ENCODE data around the gene GRPEL1.
A peak's percentile ranks its signal among the peaks of the same experiment; 100 is the strongest.

GRPEL1 gene

DNA sequence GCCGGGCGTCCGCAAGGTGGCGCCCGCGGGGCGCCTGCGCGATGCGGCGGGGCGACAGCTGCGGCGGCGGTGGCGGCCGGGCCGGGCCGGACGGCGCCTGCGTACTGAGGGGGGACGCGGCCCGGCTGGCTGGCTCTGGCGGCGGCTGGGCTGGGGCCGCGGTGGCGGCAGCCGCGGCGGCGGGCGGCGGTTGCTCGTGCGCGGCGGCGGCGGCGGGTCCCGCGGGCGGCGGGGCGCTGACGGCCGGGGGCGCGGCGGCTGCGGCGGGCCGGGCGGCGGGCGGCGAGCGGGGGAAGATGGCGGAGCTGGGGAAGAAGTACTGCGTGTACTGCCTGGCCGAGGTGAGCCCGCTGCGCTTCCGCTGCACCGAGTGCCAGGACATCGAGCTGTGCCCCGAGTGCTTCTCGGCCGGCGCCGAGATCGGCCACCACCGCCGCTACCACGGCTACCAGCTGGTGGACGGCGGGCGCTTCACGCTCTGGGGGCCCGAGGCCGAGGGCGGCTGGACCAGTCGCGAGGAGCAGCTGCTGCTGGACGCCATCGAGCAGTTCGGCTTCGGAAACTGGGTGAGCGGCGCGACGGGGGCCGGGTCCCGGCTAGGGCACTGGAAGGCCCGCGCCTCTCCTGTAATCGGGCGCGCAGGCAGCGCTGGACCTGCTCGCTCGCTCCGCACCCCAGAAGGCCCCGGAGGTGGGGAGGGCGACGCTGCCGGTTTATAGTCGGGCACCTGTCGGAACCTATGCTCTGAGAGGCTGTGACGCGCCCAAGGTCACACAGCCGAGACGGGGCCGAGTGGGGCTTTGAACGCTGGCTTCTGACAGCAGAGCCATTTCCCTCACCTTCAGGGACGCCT lies 24.4 kb downstream of the GRPEL1 start, which contains the start of gene TADA2B:
TSS of gene TADA2B (plus strand) at position 89 of the 853 bp plus-strand sequence. CDS start at position 297, 208 bp downstream.
- DNase-seq, result peak; percentile 85

GRCh38 chr4:7042503-7043283 lies 25.2 kb downstream of the GRPEL1 start:
- peak; percentile 97 for DNase-seq

GRCh38 chr4:7041801-7042502 lies 25.9 kb downstream of the GRPEL1 start:
- no peak for DNase-seq

DNA sequence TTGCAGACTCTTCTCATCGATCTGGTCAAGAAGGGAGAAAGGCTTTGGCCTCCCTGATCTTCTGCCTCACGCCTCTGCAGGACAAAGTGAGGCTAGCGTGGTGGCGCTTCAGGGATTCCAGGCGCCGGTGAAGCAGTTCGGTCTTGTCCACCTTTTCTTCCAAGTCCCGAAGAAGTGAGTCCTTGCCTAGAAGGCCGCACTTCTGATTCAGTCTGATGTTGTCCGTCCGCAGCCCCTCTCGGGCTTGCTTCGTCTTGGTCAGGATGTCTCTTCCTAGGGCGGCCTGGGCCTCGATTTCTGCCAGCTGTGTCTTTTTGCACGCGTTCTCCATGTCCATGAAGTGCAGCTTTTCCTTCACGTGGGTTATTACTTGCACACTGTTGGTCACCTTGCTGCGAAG lies 26.6 kb downstream of the GRPEL1 start:
- DNase-seq, result no peak

- DNase-seq, result no peak
Measured at GRCh38 chr4:7040765-7041164, 27.1 kb downstream of the GRPEL1 start.

DNA sequence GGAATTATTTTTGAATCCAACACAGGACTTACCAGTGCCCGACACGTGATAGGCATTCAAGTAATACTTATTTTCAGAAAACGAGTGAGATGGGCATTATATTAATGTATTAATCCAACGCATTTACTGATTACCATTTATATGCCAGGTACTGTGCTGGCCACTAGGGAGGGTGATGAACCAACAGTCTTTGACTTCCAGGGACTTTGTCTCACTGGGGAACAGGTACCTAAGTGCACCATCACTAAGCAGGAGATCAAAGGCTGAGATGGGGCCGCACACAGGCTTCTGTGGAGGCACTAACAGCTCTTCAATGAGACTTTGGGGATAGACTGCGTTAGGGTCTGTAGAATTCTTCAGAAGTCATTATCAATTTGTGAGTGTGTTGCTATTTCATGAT lies 30.4 kb downstream of the GRPEL1 start:
- no peak for DNase-seq

- DNase-seq, result no peak
Measured at GRCh38 chr4:7034262-7035081, 33.4 kb downstream of the GRPEL1 start.

- DNase-seq, result no peak
Measured at GRCh38 chr4:7032596-7032995, 35.3 kb downstream of the GRPEL1 start.

DNA sequence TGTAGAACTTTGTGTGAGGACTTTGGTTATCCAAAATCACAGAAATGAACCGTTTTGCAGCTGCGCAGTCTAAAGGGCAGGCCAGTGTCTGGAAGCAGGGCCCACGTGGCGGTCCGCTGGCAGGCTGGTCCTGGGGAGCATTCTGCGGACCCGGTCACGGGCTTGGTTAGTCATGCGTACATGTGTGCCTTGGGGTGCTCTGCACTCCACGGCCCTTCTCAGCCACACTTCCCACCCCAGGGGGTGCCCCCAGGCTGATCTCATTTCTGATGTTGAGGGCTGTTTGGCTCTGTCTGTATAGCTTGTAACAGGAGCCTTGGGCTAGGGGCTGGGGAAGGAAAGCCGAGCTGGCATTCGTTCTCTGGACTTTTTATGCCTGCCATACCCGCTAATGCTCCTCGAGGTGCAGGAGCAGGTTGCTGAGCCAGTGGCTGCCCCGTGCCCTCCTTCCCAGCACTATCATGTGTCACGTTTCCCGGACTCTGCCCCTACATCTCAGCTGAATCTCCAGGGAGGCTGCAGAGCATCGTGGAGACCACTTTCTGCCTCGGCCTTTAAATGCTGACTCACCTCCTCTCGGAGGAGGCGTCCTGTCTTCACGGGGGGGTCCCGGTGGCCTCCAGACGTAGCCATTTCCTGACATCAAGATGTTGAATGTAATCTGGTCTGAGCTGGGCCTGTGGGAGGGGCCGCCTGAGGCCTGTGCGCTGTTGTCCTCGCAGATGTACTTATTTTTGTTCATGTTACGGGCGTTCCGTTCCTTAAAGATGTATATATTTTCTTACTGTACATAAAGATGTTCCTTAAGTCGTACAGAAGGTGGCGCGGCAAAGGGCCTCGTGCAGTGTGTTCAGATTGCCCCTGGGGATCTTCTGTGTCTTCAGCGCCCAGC lies 36.1 kb downstream of the GRPEL1 start:
- DNase-seq, result no peak

DNA sequence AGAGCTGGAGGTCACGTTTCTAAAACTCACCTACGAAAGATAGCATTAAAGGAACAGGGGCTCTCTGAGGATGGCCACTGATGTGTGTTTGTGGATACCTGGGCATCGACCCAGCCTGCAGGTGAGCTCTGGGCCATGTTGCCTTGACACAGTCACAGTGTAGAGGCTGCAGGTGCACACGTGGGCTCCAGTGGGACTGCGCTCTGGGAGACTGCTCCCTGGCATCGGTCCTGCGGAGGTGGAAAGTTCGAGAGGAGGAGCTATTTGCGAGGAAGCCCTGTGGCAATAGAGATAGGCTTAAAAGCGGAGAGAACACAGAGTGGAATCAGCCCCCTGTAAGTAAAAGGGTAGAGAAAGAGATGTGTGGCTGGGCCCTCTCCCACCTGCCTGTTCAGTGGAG lies 37.0 kb downstream of the GRPEL1 start:
- DNase-seq, result no peak

DNA sequence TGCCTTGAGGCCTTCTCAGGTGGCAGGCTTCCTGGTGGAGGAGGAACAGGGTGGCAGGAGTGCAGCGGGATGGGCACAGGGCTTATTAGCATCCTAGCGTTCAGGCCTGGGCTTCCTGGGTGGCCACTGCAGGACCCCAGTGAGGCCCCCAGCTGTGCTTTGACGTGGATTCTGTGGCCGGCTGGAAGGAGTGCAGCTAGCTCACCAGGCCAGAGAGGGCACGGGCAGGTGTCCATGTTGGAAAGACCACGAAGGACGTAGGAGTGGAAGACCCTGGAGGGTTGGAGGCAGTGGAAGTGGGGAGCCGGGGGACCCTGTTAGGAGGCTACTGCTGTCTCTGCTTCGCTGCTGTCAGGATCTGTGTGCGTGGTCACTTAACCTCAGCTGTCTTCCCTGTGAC lies 37.9 kb downstream of the GRPEL1 start:
- DNase-seq, result no peak

DNA sequence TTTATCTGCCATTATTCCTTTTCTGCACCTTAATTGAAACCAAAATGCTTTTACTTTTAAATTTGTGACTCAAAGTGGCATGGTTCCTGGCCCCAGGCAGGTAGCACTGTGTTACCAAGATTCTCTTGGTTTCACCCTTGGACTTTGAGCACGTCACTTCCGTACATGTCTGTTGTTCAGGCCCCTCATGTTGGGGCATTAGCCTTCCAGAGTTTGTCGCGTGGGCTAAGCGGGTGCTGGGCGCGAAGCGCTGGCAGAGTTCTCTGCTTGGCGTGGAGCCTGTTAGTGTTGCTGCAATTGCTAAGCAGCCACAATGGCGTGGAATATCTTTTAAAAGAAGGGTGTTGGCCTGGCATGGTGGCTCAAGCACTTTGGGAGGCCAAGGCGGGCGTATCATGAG lies 38.7 kb downstream of the GRPEL1 start:
- DNase-seq, result no peak

- DNase-seq, result no peak
Measured at GRCh38 chr4:7027913-7028312, 40.0 kb downstream of the GRPEL1 start.

GRCh38 chr4:7027284-7027683 lies 40.6 kb downstream of the GRPEL1 start:
- DNase-seq, result no peak

DNA sequence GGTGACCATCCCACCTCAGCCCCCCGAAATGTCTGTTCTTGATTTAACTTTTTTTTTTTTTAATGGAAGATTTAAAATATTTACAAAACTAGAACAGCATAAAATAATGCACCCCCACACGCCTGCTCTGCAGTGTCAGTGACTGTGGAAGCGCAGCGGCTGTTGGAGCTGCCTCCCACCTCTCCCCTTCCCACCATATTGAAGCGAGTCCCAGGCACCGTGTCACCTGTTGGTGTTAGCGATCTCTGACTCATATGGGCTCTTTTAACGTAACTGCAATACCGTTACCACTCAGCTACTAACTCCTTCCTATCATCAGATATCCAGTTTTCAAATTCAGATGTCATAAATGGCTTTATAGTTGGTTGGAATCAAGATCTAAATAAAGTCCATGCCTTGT lies 41.8 kb downstream of the GRPEL1 start:
- no peak for DNase-seq

GRCh38 chr4:7025040-7025602 lies 42.7 kb downstream of the GRPEL1 start:
- DNase-seq, result no peak

GRCh38 chr4:7024336-7024890 lies 43.5 kb downstream of the GRPEL1 start:
- no peak for DNase-seq

GRCh38 chr4:7023901-7024300 lies 44.0 kb downstream of the GRPEL1 start:
- no peak for DNase-seq

- DNase-seq, result no peak
Measured at GRCh38 chr4:7023486-7023885, 44.4 kb downstream of the GRPEL1 start.

DNA sequence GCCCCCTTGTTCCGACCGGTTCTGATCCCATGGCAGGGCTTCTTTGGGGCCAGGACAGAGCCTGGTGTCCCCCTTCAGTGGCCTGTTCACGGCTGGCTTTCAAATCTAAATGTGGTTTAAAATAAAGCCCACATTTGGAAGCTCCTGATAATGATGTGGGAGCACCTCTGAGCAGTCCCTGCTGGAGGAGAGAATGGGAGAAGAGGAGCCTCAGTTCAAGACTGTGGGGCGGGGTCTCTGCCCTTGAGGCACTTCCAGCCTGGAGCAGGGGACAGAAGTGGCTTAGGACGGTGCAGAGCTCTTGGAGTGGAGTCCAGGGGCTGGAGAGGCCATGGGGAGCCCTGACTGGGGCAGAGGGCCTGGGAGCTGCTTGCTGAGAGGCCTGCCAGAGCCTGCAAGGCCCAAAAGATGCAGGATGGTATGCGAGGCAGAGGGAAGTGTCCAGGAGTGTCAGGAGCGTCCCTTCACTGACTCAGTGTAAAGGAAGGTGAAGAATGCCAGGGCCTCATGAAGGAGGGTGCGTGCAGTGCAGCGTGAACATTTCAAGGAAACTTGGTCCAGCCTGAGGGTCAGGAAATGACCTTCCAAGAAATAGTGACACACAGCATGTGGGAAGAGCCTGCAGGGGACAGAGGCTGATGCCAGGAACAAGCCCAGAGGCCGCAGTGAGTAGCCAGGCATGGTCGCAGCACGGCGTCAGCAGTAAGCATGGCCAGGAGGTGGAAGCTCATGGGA lies 45.8 kb downstream of the GRPEL1 start:
- DNase-seq, result no peak
